Osteoblast (primary cell): Measurements from ENCODE around the gene RAB4A. TPM values are rescaled to one million over a fixed set of nuclear protein-coding genes. Genes with fewer than 3 reads are reported as not detected.
A peak's percentile ranks its signal among the peaks of the same experiment; 100 is the strongest.

Experiments used
- DNase-seq: peaks from one replicate; pipeline ENCODE4 v3.0.0; 2011; ENCODE audit warnings: low spot score, mixed read lengths; ENCODE audit not compliant: insufficient read length; ENCODE audit errors: missing footprints
- H2AFZ ChIP-seq: 2 replicates; pipeline ENCODE4 v1.6.0; 2011; ENCODE audit warnings: mild to moderate bottlenecking, low read length
- H3K27ac ChIP-seq: 2 replicates; pipeline ENCODE4 v1.5.1; 2011; ENCODE audit warnings: mild to moderate bottlenecking, low read depth, low read length, moderate library complexity
- H3K27me3 ChIP-seq: 2 replicates; pipeline ENCODE4 v1.6.0; 2012; ENCODE audit warnings: mild to moderate bottlenecking, control low read depth, inconsistent platforms, low read length, moderate library complexity; ENCODE audit not compliant: insufficient read depth
- H3K36me3 ChIP-seq: 2 replicates; pipeline ENCODE4 v1.5.1; 2011; ENCODE audit warnings: mild to moderate bottlenecking, low read length, control low read depth, moderate library complexity; ENCODE audit not compliant: insufficient read depth
- H3K4me1 ChIP-seq: 2 replicates; pipeline ENCODE4 v1.5.1; 2011; ENCODE audit warnings: mild to moderate bottlenecking, low read length, control low read depth, moderate library complexity; ENCODE audit not compliant: insufficient read depth
- H3K4me2 ChIP-seq: 2 replicates; pipeline ENCODE4 v1.6.0; 2011; ENCODE audit warnings: mild to moderate bottlenecking, low read length; ENCODE audit not compliant: insufficient read depth
- H3K4me3 ChIP-seq: fragments of 200-600 bp; sonication (generic); 3 replicates; pipeline ENCODE4 v1.5.1; 2012; ENCODE audit warnings: mild to moderate bottlenecking, low read length, inconsistent platforms; ENCODE audit not compliant: insufficient read depth
- H3K79me2 ChIP-seq: 2 replicates; pipeline ENCODE4 v1.6.0; 2012; ENCODE audit warnings: mild to moderate bottlenecking, low read length, control low read depth, inconsistent platforms; ENCODE audit not compliant: insufficient read depth
- H3K9me3 ChIP-seq: 2 replicates; pipeline ENCODE4 v1.5.1; 2011; ENCODE audit warnings: low read depth, low read length, control low read depth
- H4K20me1 ChIP-seq: 2 replicates; pipeline ENCODE4 v1.6.0; 2012; ENCODE audit warnings: mild to moderate bottlenecking, low read length, control low read depth; ENCODE audit not compliant: insufficient read depth
- CTCF ChIP-seq: IDR thresholded peaks from 2 replicates; pipeline ENCODE4 v1.5.1; 2011; ENCODE audit warnings: mild to moderate bottlenecking, low read depth, low read length, moderate library complexity; ENCODE audit errors: extremely low read depth
- total RNA-seq: library from RNA; depleted of rRNA; stranded (reverse); fragments of >200 nt; gene quantifications from 2 replicates; pipeline ENCODE4 v1.2.3, GENCODE V29; 2012

Gene RAB4A
- total RNA-seq, 1 donor: 19.9 TPM

- H3K9me3 ChIP-seq: no peaks in the 10 kb centered on the region
- H3K27ac ChIP-seq: no peak overlapping the region
- no peaks in the 10 kb centered on the region for H4K20me1 ChIP-seq
- peaks cover 12% of the 10 kb centered on the region for H3K36me3 ChIP-seq
- no peaks in the 10 kb centered on the region for H3K27me3 ChIP-seq
- H3K79me2 ChIP-seq: no peaks in the 10 kb centered on the region
- H3K4me2 ChIP-seq: no peak overlapping the region
- no peak for TF ChIP-seq CTCF
- peak; percentile 27 for DNase-seq
- H2AFZ ChIP-seq: no peak overlapping the region
- H3K4me3 ChIP-seq: no peak overlapping the region
- H3K4me1 ChIP-seq: no peaks in the 10 kb centered on the region
These were observed 57.9 kb downstream of the RAB4A start for GRCh38 chr1:229328598-229329362.

GRCh38 chr1:229334269-229334668, 63.4 kb downstream of the RAB4A start:
- TF ChIP-seq CTCF: no peak
- no peak overlapping the region for H3K4me2 ChIP-seq

GRCh38 chr1:229334716-229335115, 63.8 kb downstream of the RAB4A start:
- Histone ChIP-seq H3K4me1 (peaks cover 4% of the 10 kb centered on the region), H3K27ac (no peak overlapping the region), H3K36me3 (peaks cover 3% of the 10 kb centered on the region), H2AFZ (no peak overlapping the region), H4K20me1 (no peaks in the 10 kb centered on the region), H3K4me2 (no peak overlapping the region), H3K27me3 (no peaks in the 10 kb centered on the region), H3K4me3 (no peak overlapping the region), H3K9me3 (no peaks in the 10 kb centered on the region), H3K79me2 (peaks cover 21% of the 10 kb centered on the region)
- peak; percentile 59 for DNase-seq
- no peak for TF ChIP-seq CTCF

More at GRCh38 chr1:229334269-229334668, 63.4 kb downstream of the RAB4A start:
- no peak for DNase-seq
- peaks cover 16% of the 10 kb centered on the region for H3K79me2 ChIP-seq
- H3K36me3 ChIP-seq: peaks cover 3% of the 10 kb centered on the region
- H3K9me3 ChIP-seq: no peaks in the 10 kb centered on the region
- no peak overlapping the region for H3K4me3 ChIP-seq
- no peak overlapping the region for H3K27ac ChIP-seq
- no peak overlapping the region for H2AFZ ChIP-seq
- H3K27me3 ChIP-seq: no peaks in the 10 kb centered on the region
- H4K20me1 ChIP-seq: no peaks in the 10 kb centered on the region
- peaks cover 4% of the 10 kb centered on the region for H3K4me1 ChIP-seq

GRCh38 chr1:229336345-229336744, 65.4 kb downstream of the RAB4A start:
- no peak for TF ChIP-seq CTCF
- no peaks in the 10 kb centered on the region for H3K9me3 ChIP-seq
- H2AFZ ChIP-seq: no peak overlapping the region
- peaks cover 4% of the 10 kb centered on the region for H3K4me1 ChIP-seq
- no peaks in the 10 kb centered on the region for H3K36me3 ChIP-seq
- DNase-seq: no peak
- H3K27ac ChIP-seq: no peak overlapping the region
- H3K4me2 ChIP-seq: no peak overlapping the region
- no peaks in the 10 kb centered on the region for H4K20me1 ChIP-seq
- no peak overlapping the region for H3K4me3 ChIP-seq
- peaks cover 30% of the 10 kb centered on the region for H3K79me2 ChIP-seq
- H3K27me3 ChIP-seq: no peaks in the 10 kb centered on the region
